K562 (cell line): ENCODE data around the gene FRMD1. TPM values are rescaled to one million over a fixed set of nuclear protein-coding genes. Genes with fewer than 3 reads are reported as not detected.

Experiments used
- ATAC-seq: fragments of 200-7000 bp; cut with Tn5 transposase; 3 replicates; pipeline ENCODE4 v1.9.1; 2020; ENCODE audit warnings: moderate library complexity
- BruUV-seq: library from RNA; stranded (reverse); fragments of 400-500 nt; replicated peaks from 2 replicates; lab custom pipeline; 2021; lab: Mats Ljungman, UMichigan
- CTCF ChIA-PET: fragments of 300-600 bp; formaldehyde crosslinking; extraction: SDS; loops from one replicate; lab custom pipeline; 2021; ENCODE audit warnings: low intra/inter-chr PET ratio; lab: Yijun Ruan, JAX
- POLR2A ChIA-PET: fragments of 300-600, 350-650 bp; sonication (Branson Sonifier 250); formaldehyde crosslinking; extraction: SDS; loops from one replicate; lab custom pipeline; 2021; ENCODE audit warnings: antibody characterized with exemption, inconsistent platforms; lab: Yijun Ruan, JAX
- DNase-seq, 4 experiments: peaks; one replicate each; pipeline versions ENCODE4 v3.0.0 to v3.0.0-alpha.2; 2011 to 2018; ENCODE audit warnings: low spot score in 3 of 4, mixed read lengths in 3 of 4; ENCODE audit errors: extremely low read depth in 1 of 4
- FAIRE-seq: peaks from 2 replicates; lab custom pipeline; 2011; peaks lifted over from hg19 to GRCh38; lab: Jason Lieb, UNC
- H2AFZ ChIP-seq: 2 replicates; pipeline ENCODE4 v1.6.0; 2011; ENCODE audit warnings: low read depth, low read length, control low read depth, inconsistent platforms
- H3K27ac ChIP-seq: fragments of 200-600 bp; 3 replicates; pipeline ENCODE4 v1.8.0; 2011; ENCODE audit warnings: low read depth, mild to moderate bottlenecking, control low read depth, inconsistent platforms, low read length, moderate library complexity, mixed read lengths; ENCODE audit errors: extremely low read depth
- H3K27me3 ChIP-seq, 2 experiments: fragments of 300-600 bp in 1 of 2; 2 replicates in 1 of 2; 3 replicates in 1 of 2; pipeline versions ENCODE4 v1.6.0 to v1.8.0; 2011; ENCODE audit warnings: inconsistent platforms in 2 of 2, low read length in 2 of 2, mild to moderate bottlenecking in 1 of 2, mixed read lengths in 1 of 2, moderate library complexity in 1 of 2; ENCODE audit not compliant: control insufficient read depth in 2 of 2, insufficient read depth in 2 of 2
- H3K36me3 ChIP-seq: fragments of 300-600 bp; 3 replicates; pipeline ENCODE4 v1.8.0; 2011; ENCODE audit warnings: mild to moderate bottlenecking, low read length, inconsistent platforms; ENCODE audit not compliant: control insufficient read depth, insufficient read depth
- H3K4me1 ChIP-seq, 2 experiments: fragments of 200-600 bp in 1 of 2; replicated peaks in 1 of 2; 2 replicates in 1 of 2; 3 replicates in 1 of 2; pipeline versions ENCODE4 v1.5.1 to v1.8.0; 2011; ENCODE audit warnings: inconsistent platforms in 2 of 2, low read length in 2 of 2, mild to moderate bottlenecking in 1 of 2, mixed read lengths in 1 of 2, moderate library complexity in 1 of 2; ENCODE audit not compliant: control insufficient read depth in 2 of 2, insufficient read depth in 2 of 2
- H3K4me2 ChIP-seq: 2 replicates; pipeline ENCODE4 v1.6.1; 2011; ENCODE audit warnings: low read length, control low read depth, inconsistent platforms, mixed read lengths; ENCODE audit not compliant: insufficient read depth
- H3K4me3 ChIP-seq: fragments of 200-600 bp; sonication (generic), shearing (Covaris generic); 2 replicates; pipeline ENCODE4 v1.5.1; 2016; ENCODE audit warnings: control low read depth, inconsistent platforms
- H3K79me2 ChIP-seq: fragments of 200-600 bp; 3 replicates; pipeline ENCODE4 v1.8.0; 2011; ENCODE audit warnings: low read length, inconsistent platforms; ENCODE audit not compliant: control insufficient read depth, insufficient read depth
- H3K9ac ChIP-seq, 2 experiments: 2 replicates each; pipeline versions ENCODE4 v1.6.0 to v1.6.1; 2011; ENCODE audit warnings: low read depth in 2 of 2, low read length in 2 of 2, control low read depth in 1 of 2, inconsistent platforms in 1 of 2, mild to moderate bottlenecking in 1 of 2, mixed read lengths in 1 of 2; ENCODE audit not compliant: insufficient read depth in 1 of 2
- H3K9me1 ChIP-seq: one replicate; pipeline ENCODE4 v1.6.0; 2011; ENCODE audit warnings: inconsistent platforms, mild to moderate bottlenecking, low read length, moderate library complexity; ENCODE audit not compliant: control insufficient read depth, insufficient read depth
- H3K9me3 ChIP-seq: replicated peaks from 2 replicates; pipeline ENCODE4 v1.5.1; 2011; ENCODE audit warnings: low read depth, low read length, inconsistent platforms; ENCODE audit not compliant: control insufficient read depth, insufficient read depth
- H4K20me1 ChIP-seq: replicated peaks from 2 replicates; pipeline ENCODE4 v1.6.1; 2011; ENCODE audit warnings: low read length, inconsistent platforms, mixed read lengths; ENCODE audit not compliant: control insufficient read depth, insufficient read depth
- ATF2 ChIP-seq: sonication (generic); formaldehyde crosslinking; IDR thresholded peaks from 2 replicates; pipeline ENCODE4 v1.8.1; 2022; ENCODE audit warnings: missing genetic modification reagents
- SPI1 ChIP-seq: IDR thresholded peaks from 2 replicates; pipeline ENCODE4 v1.6.1; 2011; ENCODE audit warnings: low read depth, low read length, control low read depth, borderline replicate concordance
- ZNF707 ChIP-seq: fragments of 250-450 bp; sonication (Bioruptor Pico); conservative IDR thresholded peaks from 2 replicates; pipeline ENCODE4 v1.8.0; 2022; ENCODE audit warnings: inconsistent platforms, mild to moderate bottlenecking, moderate library complexity
- WGBS: fragments of 100-300 bp; shearing (Covaris generic); methylation state at CpG from one replicate; pipeline ENCODE4 v1.1.6; 2016; ENCODE audit warnings: low coverage, mixed read lengths; ENCODE audit not compliant: insufficient coverage; ENCODE audit errors: missing lambda C conversion rate; 5-methylcytosine and 5-hydroxymethylcytosine counted together
- in situ Hi-C: fragments of 300-500 bp; cut with MboI; formaldehyde crosslinking; loops from 4 replicates; pipeline ENCODE4 v1.15.0; 2018; ENCODE audit warnings: inconsistent platforms, mixed read lengths
- intact Hi-C: fragments of 100-400 bp; cut with micrococcal nuclease; formaldehyde crosslinking; loops from 2 replicates; pipeline ENCODE4 v1.14.2; 2022
- polyA plus RNA-seq, 8 experiments: library from polyadenylated mRNA; depleted of rRNA in 4 of 8; stranded (reverse) in 5 of 8; unstranded in 3 of 8; fragments of >200 nt; fragmentation: Nextera tagmentation in 2 of 8; fragmentation: Illumina TruSeq in 1 of 8; extraction: Ambion mirVana in 2 of 8; extraction: Trizol in 1 of 8; gene quantifications; 2 replicates each; pipeline versions ENCODE4 v1.2.1 to v1.2.3, GENCODE V29; 2011 to 2014; ENCODE audit warnings: inconsistent platforms in 1 of 8, missing spikeins in 1 of 8
- total RNA-seq, 7 experiments: library from RNA; depleted of rRNA in 6 of 7; stranded (reverse); fragments of >200 nt in 6 of 7; fragmentation: Illumina TruSeq in 2 of 7; extraction: Trizol in 2 of 7; gene quantifications; 2 replicates each; pipeline versions ENCODE4 v1.2.1 to v1.2.3, GENCODE V29; 2011 to 2021; ENCODE audit warnings: low replicate concordance in 1 of 7

Gene FRMD1
- total and polyA plus RNA-seq, 9 of the 15 experiments (the other 6 are each of a cell fraction or from before 2014, with no cell fraction given): 0.01 to 0.04 (median 0.01) TPM; not detected in 6

DNA sequence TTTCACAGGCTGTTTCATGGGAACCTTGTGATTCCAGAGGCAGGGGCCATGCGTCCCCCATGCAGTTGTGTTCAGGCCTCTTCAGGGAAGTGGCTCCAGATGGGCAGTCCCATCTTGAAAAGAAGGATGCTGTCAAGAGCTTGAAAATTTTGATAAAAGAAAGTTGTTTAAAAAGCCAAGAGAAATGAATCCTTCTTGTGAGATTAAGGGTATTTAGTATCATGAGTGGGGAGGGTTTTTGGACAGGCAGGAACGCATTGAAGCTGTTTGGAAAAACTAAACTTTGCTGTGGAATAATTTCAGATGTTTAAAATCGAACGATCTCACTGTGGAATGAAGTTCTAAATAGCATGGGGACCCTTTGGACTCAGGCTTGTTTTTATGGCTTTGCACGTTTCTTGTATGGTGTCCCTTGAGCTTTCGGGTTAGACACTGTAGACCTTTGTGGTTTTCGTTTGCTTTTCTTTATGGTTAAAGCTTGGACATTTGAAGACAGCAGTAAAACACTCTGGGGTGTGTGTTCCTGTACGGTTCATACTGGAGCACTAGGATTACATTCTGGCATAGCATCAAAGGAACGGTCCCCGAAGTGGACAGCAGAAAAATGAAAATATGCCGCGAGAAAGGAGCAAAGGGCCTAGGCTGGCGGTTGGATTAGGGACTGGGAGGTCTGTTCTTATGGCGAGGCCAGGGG lies 63.4 kb downstream of the FRMD1 start:
- no peak for DNase-seq
- Histone ChIP-seq H3K4me1 (no peaks in the 10 kb centered on the region), H3K27me3 (peaks cover 38 to 44% of the 10 kb centered on the region in 2 experiments), H3K9me3 (peaks cover 6% of the 10 kb centered on the region; the same call in 1 of the 2 replicates), H3K36me3 (no peaks in the 10 kb centered on the region), H3K27ac (no peak overlapping the region), H3K9ac (no peak overlapping the region), H3K4me3 (no peak overlapping the region), H3K79me2 (no peaks in the 10 kb centered on the region), H2AFZ (no peak overlapping the region), H4K20me1 (no peaks in the 10 kb centered on the region)
- POLR2A ChIA-PET: no interaction called here
- in situ Hi-C loops (no loop called here), intact Hi-C loops (no loop called here)
- CTCF ChIA-PET: no interaction called here
- 1% methylated on average over 14 of the region's 14 CpGs for WGBS
- no peak for TF ChIP-seq SPI1
- peak; percentile 63 for TF ChIP-seq ZNF707 (CRISPR knock-in tag)
- no peak for TF ChIP-seq ATF2 (CRISPR knock-in tag)
- TF ChIP-seq, all 486 proteins: peak for 1
- FAIRE-seq (no peak), ATAC-seq (no peak)
- Histone ChIP-seq H3K4me2 (no peak overlapping the region), H3K9me1 (no peaks in the 10 kb centered on the region)
- BruUV-seq: no TSS peak
